HepG2 (cell line): ENCODE results near the gene ZNF365. TPM values are rescaled to one million over a fixed set of nuclear protein-coding genes. Genes with fewer than 3 reads are reported as not detected.

ENCODE experiments used
- ATAC-seq: fragments of 200-7000 bp; cut with Tn5 transposase; 3 replicates; pipeline ENCODE4 v1.9.1; 2020; ENCODE audit warnings: mild to moderate bottlenecking, moderate library complexity
- BruUV-seq: library from RNA; stranded (reverse); fragments of 400-500 nt; replicated peaks from 2 replicates; lab custom pipeline; 2021; lab: Mats Ljungman, UMichigan
- CTCF ChIA-PET: fragments of 300-600 bp; formaldehyde crosslinking; extraction: SDS; loops from one replicate; lab custom pipeline; 2021; ENCODE audit warnings: low total read pairs, inconsistent platforms, low intra/inter-chr PET ratio; lab: Yijun Ruan, JAX
- POLR2A ChIA-PET: fragments of 350-600 bp; sonication (Branson Sonifier 250); formaldehyde crosslinking; loops from one replicate; lab custom pipeline; 2020; ENCODE audit warnings: antibody characterized with exemption, inconsistent platforms; lab: Yijun Ruan, JAX
- DNase-seq: peaks from one replicate; pipeline ENCODE4 v3.0.0-alpha.2; 2015; ENCODE audit warnings: low spot score
- FAIRE-seq: peaks from 3 replicates; lab custom pipeline; 2011; peaks lifted over from hg19 to GRCh38; lab: Jason Lieb, UNC
- H2AFZ ChIP-seq: one replicate; pipeline ENCODE4 v1.6.1; 2011; ENCODE audit warnings: low read length, inconsistent platforms
- H3K27ac ChIP-seq: fragments of 300-600 bp; 3 replicates; pipeline ENCODE4 v1.8.0; 2011; ENCODE audit warnings: mixed run types, mild to moderate bottlenecking, mixed read lengths, low read length, inconsistent platforms; ENCODE audit not compliant: insufficient read depth; ENCODE audit errors: extremely low read length
- H3K27me3 ChIP-seq, 2 experiments: fragments of 200-600 bp in 1 of 2; 2 replicates in 1 of 2; 3 replicates in 1 of 2; pipeline versions ENCODE4 v1.6.0 to v1.8.0; 2011; ENCODE audit warnings: low read length in 2 of 2, mild to moderate bottlenecking in 2 of 2, moderate library complexity in 2 of 2, inconsistent platforms in 1 of 2; ENCODE audit not compliant: insufficient read depth in 2 of 2, control insufficient read depth in 1 of 2
- H3K36me3 ChIP-seq, 2 experiments: fragments of 200-600 bp in 1 of 2; replicated peaks in 1 of 2; 2 replicates in 1 of 2; 3 replicates in 1 of 2; pipeline versions ENCODE4 v1.5.1 to v1.8.0; 2011; ENCODE audit warnings: low read length in 2 of 2, inconsistent platforms in 1 of 2; ENCODE audit not compliant: insufficient read depth in 2 of 2, control insufficient read depth in 1 of 2
- H3K4me1 ChIP-seq: 2 replicates; pipeline ENCODE4 v1.5.1; 2012; ENCODE audit warnings: low read length, inconsistent platforms; ENCODE audit not compliant: insufficient read depth
- H3K4me2 ChIP-seq: 2 replicates; pipeline ENCODE4 v1.6.0; 2011; ENCODE audit warnings: low read depth, low read length, inconsistent platforms
- H3K4me3 ChIP-seq, 3 experiments: fragments of 200-600 bp in 1 of 3; sonication (generic), shearing (Covaris generic) in 1 of 3; replicated peaks in 1 of 3; 2 replicates each; pipeline ENCODE4 v1.5.1; 2011 to 2016; ENCODE audit warnings: low read length in 3 of 3, inconsistent platforms in 2 of 3, low read depth in 2 of 3, mild to moderate bottlenecking in 2 of 3, control low read depth in 1 of 3, mixed read lengths in 1 of 3; ENCODE audit not compliant: insufficient read depth in 1 of 3
- H3K79me2 ChIP-seq: one replicate; pipeline ENCODE4 v1.6.1; 2011; ENCODE audit warnings: low read length, inconsistent platforms; ENCODE audit not compliant: insufficient read depth
- H3K9ac ChIP-seq: 2 replicates; pipeline ENCODE4 v1.6.0; 2011; ENCODE audit warnings: mild to moderate bottlenecking, low read depth, low read length, inconsistent platforms; ENCODE audit not compliant: insufficient read depth
- H3K9me3 ChIP-seq: 2 replicates; pipeline ENCODE4 v1.5.1; 2012; ENCODE audit warnings: mild to moderate bottlenecking, low read length
- H4K20me1 ChIP-seq: 2 replicates; pipeline ENCODE4 v1.6.0; 2011; ENCODE audit warnings: inconsistent platforms, mild to moderate bottlenecking, low read length, moderate library complexity; ENCODE audit not compliant: insufficient read depth
- BRCA1 ChIP-seq: sonication (generic); formaldehyde crosslinking; IDR thresholded peaks from 2 replicates; pipeline ENCODE4 v1.4.0; 2020; ENCODE audit warnings: missing genetic modification reagents
- GMEB2 ChIP-seq: IDR thresholded peaks from 2 replicates; pipeline ENCODE4 v1.6.1; 2016; ENCODE audit warnings: missing biosample characterization, missing genetic modification reagents, low read depth
- GTF2F1 ChIP-seq: fragments of 150-350 bp; IDR thresholded peaks from 2 replicates; pipeline ENCODE4 v1.6.1; 2014; ENCODE audit warnings: low read length
- NR2F1 ChIP-seq, 2 experiments: fragments of 450-650 bp in 1 of 2; formaldehyde crosslinking in 1 of 2; IDR thresholded peaks; 2 replicates each; pipeline versions ENCODE4 v1.5.0 to v1.6.1; 2016 to 2020; ENCODE audit warnings: mild to moderate bottlenecking in 1 of 2, missing compliant biosample characterization in 1 of 2, missing genetic modification reagents in 1 of 2, moderate library complexity in 1 of 2
- ZKSCAN5 ChIP-seq: sonication (generic); formaldehyde crosslinking; IDR thresholded peaks from 2 replicates; pipeline ENCODE4 v1.5.1; 2020; ENCODE audit warnings: mild to moderate bottlenecking, missing genetic modification reagents
- ZMYM3 ChIP-seq: sonication (generic); formaldehyde crosslinking; IDR thresholded peaks from 2 replicates; pipeline ENCODE4 v1.5.1; 2020; ENCODE audit warnings: mild to moderate bottlenecking, missing genetic modification reagents
- ZNF180 ChIP-seq: sonication (generic); formaldehyde crosslinking; IDR thresholded peaks from 2 replicates; pipeline ENCODE4 v1.4.0; 2020; ENCODE audit warnings: low read depth, missing genetic modification reagents, borderline replicate concordance
- ZNF589 ChIP-seq: sonication (generic); formaldehyde crosslinking; conservative IDR thresholded peaks from 2 replicates; pipeline ENCODE4 v1.8.0; 2022; ENCODE audit warnings: mild to moderate bottlenecking, moderate library complexity, missing genetic modification reagents
- ZNF646 ChIP-seq: sonication (generic); formaldehyde crosslinking; IDR thresholded peaks from 2 replicates; pipeline ENCODE4 v1.9.0; 2021; ENCODE audit warnings: mild to moderate bottlenecking, missing genetic modification reagents
- ZZZ3 ChIP-seq: sonication (generic); formaldehyde crosslinking; IDR thresholded peaks from 2 replicates; pipeline ENCODE4 v1.4.0; 2020; ENCODE audit warnings: missing genetic modification reagents, mild to moderate bottlenecking, borderline replicate concordance
- WGBS: methylation state at CpG from one replicate; pipeline ENCODE4 v1.1.6; 2017; ENCODE audit warnings: low lambda C conversion rate; 5-methylcytosine and 5-hydroxymethylcytosine counted together
- in situ Hi-C: cut with HindIII; loops from 2 replicates; pipeline ENCODE4 v1.10.0; 2017; ENCODE audit warnings: low pct_unique_long_range_greater_than_20kb; ENCODE audit not compliant: extremely low pct_ligation_motif_present
- intact Hi-C: fragments of 100-400 bp; cut with micrococcal nuclease; formaldehyde crosslinking; loops from one replicate; pipeline ENCODE4 v1.10.0; 2022; ENCODE audit not compliant: unreplicated experiment
- polyA plus RNA-seq, 8 experiments: library from polyadenylated mRNA; depleted of rRNA in 3 of 8; stranded (reverse) in 7 of 8; unstranded in 1 of 8; fragments of >200 nt; fragmentation: Illumina TruSeq in 4 of 8; extraction: Trizol in 4 of 8; gene quantifications; 2 replicates each; pipeline versions ENCODE4 v1.2.1 to v1.2.3, GENCODE V29; 2011 to 2016; ENCODE audit warnings: low read depth in 4 of 8, missing spikeins in 1 of 8, mixed read lengths in 1 of 8; ENCODE audit not compliant: insufficient read depth in 1 of 8
- total RNA-seq, 5 experiments: library from RNA; depleted of rRNA; stranded (reverse); fragments of >200 nt; fragmentation: Illumina TruSeq; extraction: Trizol; gene quantifications; 2 replicates each; pipeline ENCODE4 v1.2.3, GENCODE V29; 2016; ENCODE audit warnings: low read depth in 1 of 5

Gene ZNF365
- total and polyA plus RNA-seq, 2 of the 13 experiments (the other 11 are each of a cell fraction or from before 2014, with no cell fraction given) = not detected

- TF ChIP-seq ZMYM3 (CRISPR knock-in tag) (no peak), ZNF589 (CRISPR knock-in tag) (no peak), GMEB2 (CRISPR knock-in tag) (no peak)
- Histone ChIP-seq H3K79me2 (no peaks in the 10 kb centered on the region), H3K9ac (no peak overlapping the region), H3K9me3 (no peaks in the 10 kb centered on the region), H3K4me2 (no peak overlapping the region), H3K27ac (no peak overlapping the region), H2AFZ (no peak overlapping the region), H3K36me3 (no peaks in the 10 kb centered on the region), H4K20me1 (no peaks in the 10 kb centered on the region), H3K4me1 (peaks cover 18% of the 10 kb centered on the region), H3K4me3 (no peak overlapping the region), H3K27me3 (no peaks in the 10 kb centered on the region)
- in situ Hi-C loops = no loop called here
- BruUV-seq = no TSS peak
- intact Hi-C loops = no loop called here
- CTCF ChIA-PET = no interaction called here
- ATAC-seq = no peak
- 0% methylated on average over 2 of the region's 2 CpGs for WGBS
- DNase-seq = no peak
- POLR2A ChIA-PET = no interaction called here
- FAIRE-seq = no peak
Measured at GRCh38 chr10:62413652-62414051, 39.5 kb downstream of the ZNF365 start.

- FAIRE-seq = no peak
- Histone ChIP-seq H4K20me1 (no peaks in the 10 kb centered on the region), H3K9me3 (no peaks in the 10 kb centered on the region), H3K9ac (no peak overlapping the region), H2AFZ (no peak overlapping the region), H3K36me3 (no peaks in the 10 kb centered on the region), H3K27ac (no peak overlapping the region), H3K27me3 (no peaks in the 10 kb centered on the region), H3K4me3 (no peak overlapping the region), H3K4me2 (no peak overlapping the region), H3K4me1 (peaks cover 18% of the 10 kb centered on the region), H3K79me2 (no peaks in the 10 kb centered on the region)
- no TSS peak for BruUV-seq
- CTCF ChIA-PET = no interaction called here
- no peak for DNase-seq
- POLR2A ChIA-PET = no interaction called here
- no peak for TF ChIP-seq GTF2F1
- no peak for TF ChIP-seq ZKSCAN5
- no peak for TF ChIP-seq ZZZ3
- TF ChIP-seq ZNF646 = no peak
- TF ChIP-seq BRCA1 (CRISPR knock-in tag) = no peak
- TF ChIP-seq ZNF180 (CRISPR knock-in tag) = no peak
- no peak for TF ChIP-seq NR2F1 (CRISPR knock-in tag; IDR thresholded peaks at IDR 0.05)
- intact Hi-C loops (no loop called here), in situ Hi-C loops (no loop called here)
- WGBS = 0% methylated on average over 1 of the region's 1 CpG
- no peak for ATAC-seq
Measured at GRCh38 chr10:62414359-62414758, 40.2 kb downstream of the ZNF365 start.
